ENCODE measurements around the gene FHIT.

The FHIT gene

DNA sequence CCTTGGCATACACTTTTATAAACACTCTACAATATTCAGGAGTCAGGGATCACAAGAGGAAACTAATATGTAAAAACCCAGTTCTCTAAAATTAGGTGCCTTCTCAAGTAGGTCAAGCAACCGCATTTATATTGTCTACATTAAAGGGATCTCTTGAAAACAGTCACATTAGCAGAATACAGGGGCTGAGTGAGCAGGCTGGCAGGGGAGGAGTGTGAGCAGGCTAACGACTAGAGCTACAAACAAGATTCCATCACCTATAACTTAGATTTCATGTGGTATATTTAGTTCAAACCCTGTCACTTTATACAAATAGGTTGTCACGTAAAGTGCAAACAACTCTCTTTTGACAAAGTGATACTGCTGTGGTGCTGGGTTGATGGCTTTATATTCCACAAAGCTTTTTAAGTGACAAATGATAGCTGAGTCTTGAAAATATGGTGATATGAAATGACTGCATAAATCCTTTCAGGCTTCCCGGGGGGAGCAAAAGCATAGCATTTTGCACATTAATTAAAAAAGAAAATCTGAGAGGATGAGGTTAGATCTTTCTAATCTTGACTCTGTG is 937.9 kb downstream of the FHIT start:
- DNase-seq (ENCODE audit: low read depth in 2 of 3, low spot score in 1 of 3) = no peak

DNA sequence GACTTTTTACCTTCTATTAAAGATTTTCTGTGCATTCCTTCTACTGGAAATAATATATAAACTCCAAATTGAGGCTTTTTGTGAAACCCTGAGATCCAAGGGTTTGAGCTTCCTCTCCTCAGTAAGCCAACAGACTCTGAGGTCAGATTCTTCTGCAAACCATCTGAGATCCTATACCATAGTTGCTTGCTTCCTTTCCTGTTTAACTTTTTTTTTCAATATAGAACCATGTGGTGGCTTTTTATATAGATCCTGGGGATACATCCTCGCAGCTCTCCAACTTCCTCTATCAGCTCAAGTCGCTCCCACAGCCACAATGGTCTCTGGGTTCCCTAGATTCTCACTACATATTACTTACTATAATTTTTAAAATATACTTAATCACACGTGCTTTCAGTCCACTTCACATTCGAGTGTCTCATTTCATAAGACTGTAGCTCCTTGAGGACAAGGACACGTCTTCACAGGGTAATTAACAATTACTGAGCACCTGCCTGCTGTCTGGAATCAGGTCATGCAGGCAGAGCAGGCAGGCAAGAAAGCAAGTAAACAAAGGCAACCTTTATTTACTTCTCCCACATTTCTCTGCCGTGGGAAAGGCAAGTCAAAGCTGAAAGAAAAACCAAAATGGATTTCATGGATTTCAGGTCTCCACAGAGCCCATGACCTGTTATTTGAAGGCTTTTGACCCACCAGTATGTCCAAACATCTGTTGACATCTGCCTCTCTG is 941.5 kb downstream of the FHIT start:
- no peak for DNase-seq (ENCODE audit: low read depth in 2 of 3, low spot score in 1 of 3)

DNA sequence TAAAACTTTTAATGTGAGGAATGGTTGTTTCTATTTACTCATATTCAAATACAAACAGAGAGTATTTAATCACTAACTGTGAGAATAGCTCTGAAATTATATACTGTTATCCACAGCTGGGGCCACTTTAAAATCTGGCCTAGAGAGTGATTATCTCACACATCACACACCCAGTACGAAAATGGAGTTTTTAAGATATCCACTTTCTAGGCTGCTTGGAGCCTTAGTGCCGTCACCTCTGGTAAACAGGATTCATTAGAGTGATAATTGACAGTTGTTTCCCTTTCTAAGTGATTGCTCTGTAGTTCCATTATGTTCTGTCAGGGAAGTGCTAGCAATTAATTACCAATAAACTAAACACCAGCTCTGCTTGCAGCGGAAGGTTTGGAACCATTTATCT is 942.4 kb downstream of the FHIT start:
- no peak for DNase-seq (ENCODE audit: low read depth in 2 of 3, low spot score in 1 of 3)

- no peak for DNase-seq (ENCODE audit: low read depth in 2 of 3, low spot score in 1 of 3)
Observed at GRCh38 chr3:60307562-60308199, 943.6 kb downstream of the FHIT start.

GRCh38 chr3:60304112-60304511 is 947.1 kb downstream of the FHIT start:
- DNase-seq (ENCODE audit: low read depth in 2 of 3, low spot score in 1 of 3) = no peak

DNA sequence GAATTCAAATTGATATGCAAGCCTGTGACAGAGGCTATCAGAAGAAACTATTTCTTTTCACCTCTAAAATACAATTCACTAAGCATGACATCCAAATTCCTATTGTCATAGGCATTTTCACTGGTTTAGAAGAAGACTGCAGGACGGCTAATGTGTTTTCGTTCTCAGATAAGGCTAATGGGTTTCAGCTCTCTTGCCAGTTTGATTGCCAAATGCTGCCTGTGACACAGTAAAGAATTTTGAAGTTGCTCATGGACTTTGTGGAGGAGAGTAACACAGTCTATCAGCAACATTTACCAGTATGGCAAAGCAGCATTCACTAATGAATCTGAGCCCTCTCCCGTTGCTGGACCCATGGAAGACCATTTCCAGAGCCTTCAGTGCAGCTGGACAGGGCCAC is 948.1 kb downstream of the FHIT start:
- no peak for DNase-seq (ENCODE audit: low read depth in 2 of 3, low spot score in 1 of 3)

DNA sequence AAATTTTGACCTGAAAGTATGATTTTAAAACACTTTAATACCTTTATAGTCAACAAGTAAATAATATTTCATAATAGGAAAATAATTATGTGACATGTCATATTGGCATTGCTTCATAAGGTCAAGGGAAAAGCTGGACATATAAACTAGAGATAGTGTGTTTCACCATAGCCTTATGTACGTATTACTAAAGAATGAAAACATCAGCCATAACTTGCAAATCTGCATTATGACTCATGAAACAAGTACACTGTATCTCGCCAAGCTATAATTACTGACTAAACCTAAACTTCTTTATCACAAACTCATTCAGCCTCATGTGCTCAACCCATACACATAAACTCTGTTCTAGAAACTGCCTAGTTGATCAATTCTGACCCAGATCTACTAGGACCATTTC is 950.1 kb downstream of the FHIT start:
- no peak for DNase-seq (ENCODE audit: low read depth in 2 of 3, low spot score in 1 of 3)

- DNase-seq (ENCODE audit: low read depth in 2 of 3, low spot score in 1 of 3) = no peak
Observed at GRCh38 chr3:60298141-60298540, 953.1 kb downstream of the FHIT start.

DNA sequence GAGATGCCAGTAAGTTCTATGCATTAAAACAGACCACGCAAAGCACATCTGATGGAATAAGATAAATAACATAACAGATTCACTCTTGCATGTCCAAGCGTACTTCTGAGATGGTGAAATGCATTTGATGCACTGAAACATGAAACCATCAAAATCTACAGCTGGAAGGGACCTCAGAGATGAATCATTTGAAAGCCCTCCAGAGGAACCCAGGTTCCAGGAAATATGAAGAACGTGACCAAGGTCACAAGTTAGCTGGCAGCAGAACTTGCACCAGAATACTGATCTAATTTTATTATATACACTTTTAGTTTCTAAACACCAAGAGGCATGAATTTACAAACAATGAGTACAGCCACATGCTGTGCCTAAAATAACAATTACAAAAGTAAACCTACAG is 957.1 kb downstream of the FHIT start:
- DNase-seq (ENCODE audit: low read depth in 2 of 3, low spot score in 1 of 3) = no peak

DNA sequence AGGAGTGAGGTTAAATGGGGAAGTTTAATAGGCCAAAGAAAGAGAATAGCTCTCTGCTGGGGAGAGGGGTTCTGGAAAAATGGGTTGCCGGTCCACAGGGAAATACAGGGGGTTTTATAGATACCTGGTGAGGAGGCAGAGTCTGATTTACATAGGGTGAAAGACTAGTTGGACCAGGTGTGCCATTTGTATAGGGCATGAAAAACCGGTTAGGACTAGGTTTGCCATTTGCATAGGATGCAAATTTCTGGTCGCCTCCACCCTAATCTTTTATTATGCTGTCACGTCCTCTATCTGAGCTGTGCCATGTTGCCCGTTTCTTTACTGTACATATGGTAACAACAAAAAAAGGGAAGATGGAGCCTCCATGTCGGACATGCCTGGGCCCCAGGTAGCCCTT is 960.1 kb downstream of the FHIT start:
- DNase-seq (ENCODE audit: low read depth in 2 of 3, low spot score in 1 of 3) = no peak

DNA sequence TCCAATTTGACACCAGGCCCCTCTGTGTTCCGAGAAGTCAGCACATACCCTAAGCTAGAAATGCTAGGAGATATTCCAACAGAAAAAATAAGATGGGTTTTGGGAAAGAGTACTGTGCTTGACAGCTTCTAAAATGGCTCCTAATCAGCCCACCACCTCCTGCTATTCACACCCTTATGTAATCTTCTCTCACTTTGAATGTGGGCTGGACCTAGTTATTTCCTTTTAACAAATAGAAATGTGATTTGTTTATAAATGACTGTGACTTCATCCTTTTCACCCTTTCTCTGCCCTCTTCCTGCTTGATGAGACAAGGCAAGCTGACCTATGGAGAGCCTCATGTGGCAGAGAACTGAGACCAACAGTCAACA is 961.1 kb downstream of the FHIT start:
- DNase-seq (ENCODE audit: low read depth in 2 of 3, low spot score in 1 of 3) = no peak

DNA sequence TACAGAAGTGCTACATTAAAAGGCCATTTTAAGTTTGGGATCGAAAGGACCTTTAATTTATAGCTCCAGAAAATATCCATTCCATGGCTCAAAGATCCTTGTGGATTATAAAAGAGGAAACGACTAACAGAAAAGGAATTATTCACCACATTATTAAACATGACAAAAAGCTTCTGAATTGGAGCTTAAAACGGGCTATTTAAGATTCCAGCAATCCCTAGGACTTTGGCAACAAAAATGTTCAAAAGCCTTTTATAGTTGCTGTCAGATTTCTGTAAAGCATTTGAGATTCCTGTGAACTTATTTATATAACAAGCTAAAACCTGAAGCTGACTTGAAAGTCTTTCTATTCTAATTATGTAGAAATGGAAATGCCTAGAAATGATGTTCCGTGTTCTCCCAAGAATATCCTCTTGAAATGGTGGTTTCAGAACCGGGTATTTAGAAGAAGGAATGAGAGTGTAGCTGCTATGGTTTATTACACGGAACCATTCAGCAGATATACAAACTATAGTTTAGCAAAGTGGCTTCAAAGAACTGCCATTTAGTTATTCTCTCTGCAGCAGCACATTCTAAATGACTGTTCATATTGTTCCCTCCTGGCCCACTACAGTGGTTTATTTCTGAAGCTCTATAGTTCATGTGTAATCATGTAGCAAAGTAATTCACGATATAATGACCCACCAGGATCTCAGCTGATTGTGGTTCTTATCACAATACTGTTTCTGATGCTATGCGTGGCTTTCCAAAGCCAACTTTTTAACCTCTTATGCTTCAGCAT is 961.7 kb downstream of the FHIT start:
- no peak for DNase-seq (ENCODE audit: low read depth in 2 of 3, low spot score in 1 of 3)

- DNase-seq (ENCODE audit: low read depth in 2 of 3, low spot score in 1 of 3) = no peak
Observed at GRCh38 chr3:60282866-60283265, 968.4 kb downstream of the FHIT start.

GRCh38 chr3:60281970-60282369 is 969.3 kb downstream of the FHIT start:
- no peak for DNase-seq (ENCODE audit: low read depth in 2 of 3, low spot score in 1 of 3)

- DNase-seq (ENCODE audit: low read depth in 2 of 3, low spot score in 1 of 3) = no peak
Observed at GRCh38 chr3:60277361-60277800, 973.9 kb downstream of the FHIT start.

- DNase-seq (ENCODE audit: low read depth in 2 of 3, low spot score in 1 of 3) = no peak
Observed at GRCh38 chr3:60276615-60277014, 974.6 kb downstream of the FHIT start.

- DNase-seq (ENCODE audit: low read depth in 2 of 3, low spot score in 1 of 3) = no peak
Observed at GRCh38 chr3:60274646-60275045, 976.6 kb downstream of the FHIT start.

- DNase-seq (ENCODE audit: low read depth in 2 of 3, low spot score in 1 of 3) = no peak
Observed at GRCh38 chr3:60274098-60274497, 977.2 kb downstream of the FHIT start.

GRCh38 chr3:60269829-60270266 is 981.4 kb downstream of the FHIT start:
- no peak for DNase-seq (ENCODE audit: low read depth in 2 of 3, low spot score in 1 of 3)

DNA sequence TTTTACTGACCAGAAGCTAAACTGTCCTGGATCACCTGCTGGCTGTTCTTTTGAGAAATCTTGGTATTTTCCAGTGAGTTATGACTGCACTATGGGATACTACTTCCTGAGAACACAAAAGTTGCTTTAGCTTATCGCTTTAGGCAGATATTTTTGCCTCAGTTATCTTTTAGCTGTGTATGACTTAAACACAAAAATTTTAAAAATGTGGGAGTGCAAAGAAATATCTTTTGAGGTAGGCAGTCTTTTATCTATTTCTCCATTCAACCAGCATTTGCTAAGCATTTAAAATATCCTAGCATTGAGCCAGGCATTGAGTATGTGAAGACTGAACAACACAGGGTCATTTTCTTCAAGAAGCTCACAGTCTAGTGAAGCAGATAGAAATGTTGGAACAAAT is 981.9 kb downstream of the FHIT start:
- no peak for DNase-seq (ENCODE audit: low read depth in 2 of 3, low spot score in 1 of 3)

- no peak for DNase-seq (ENCODE audit: low read depth in 2 of 3, low spot score in 1 of 3)
Observed at GRCh38 chr3:60268123-60268522, 983.1 kb downstream of the FHIT start.

GRCh38 chr3:60266444-60266843 is 984.8 kb downstream of the FHIT start:
- no peak for DNase-seq (ENCODE audit: low read depth in 2 of 3, low spot score in 1 of 3)

Data from stimulated activated CD4-positive, alpha-beta T cell treated with anti-CD3 and anti-CD28 coated beads, Interleukin-12 subunit alpha, Interleukin-12 subunit beta, amount 100 ng/mL, for 48 hours (primary cell).